Osteoblast (primary cell): Measurements from ENCODE around the gene TAF4. TPM values are rescaled to one million over a fixed set of nuclear protein-coding genes. Genes with fewer than 3 reads are reported as not detected.

Experiments
- DNase-seq: peaks from one replicate; pipeline ENCODE4 v3.0.0; 2011; ENCODE audit warnings: low spot score, mixed read lengths; ENCODE audit not compliant: insufficient read length; ENCODE audit errors: missing footprints
- H2AFZ ChIP-seq: 2 replicates; pipeline ENCODE4 v1.6.0; 2011; ENCODE audit warnings: mild to moderate bottlenecking, low read length
- H3K27ac ChIP-seq: 2 replicates; pipeline ENCODE4 v1.5.1; 2011; ENCODE audit warnings: mild to moderate bottlenecking, low read depth, low read length, moderate library complexity
- H3K27me3 ChIP-seq: 2 replicates; pipeline ENCODE4 v1.6.0; 2012; ENCODE audit warnings: mild to moderate bottlenecking, control low read depth, inconsistent platforms, low read length, moderate library complexity; ENCODE audit not compliant: insufficient read depth
- H3K36me3 ChIP-seq: 2 replicates; pipeline ENCODE4 v1.5.1; 2011; ENCODE audit warnings: mild to moderate bottlenecking, low read length, control low read depth, moderate library complexity; ENCODE audit not compliant: insufficient read depth
- H3K4me1 ChIP-seq: 2 replicates; pipeline ENCODE4 v1.5.1; 2011; ENCODE audit warnings: mild to moderate bottlenecking, low read length, control low read depth, moderate library complexity; ENCODE audit not compliant: insufficient read depth
- H3K4me2 ChIP-seq: 2 replicates; pipeline ENCODE4 v1.6.0; 2011; ENCODE audit warnings: mild to moderate bottlenecking, low read length; ENCODE audit not compliant: insufficient read depth
- H3K4me3 ChIP-seq: fragments of 200-600 bp; sonication (generic); 3 replicates; pipeline ENCODE4 v1.5.1; 2012; ENCODE audit warnings: mild to moderate bottlenecking, low read length, inconsistent platforms; ENCODE audit not compliant: insufficient read depth
- H3K79me2 ChIP-seq: 2 replicates; pipeline ENCODE4 v1.6.0; 2012; ENCODE audit warnings: mild to moderate bottlenecking, low read length, control low read depth, inconsistent platforms; ENCODE audit not compliant: insufficient read depth
- H3K9me3 ChIP-seq: 2 replicates; pipeline ENCODE4 v1.5.1; 2011; ENCODE audit warnings: low read depth, low read length, control low read depth
- H4K20me1 ChIP-seq: 2 replicates; pipeline ENCODE4 v1.6.0; 2012; ENCODE audit warnings: mild to moderate bottlenecking, low read length, control low read depth; ENCODE audit not compliant: insufficient read depth
- CTCF ChIP-seq: IDR thresholded peaks from 2 replicates; pipeline ENCODE4 v1.5.1; 2011; ENCODE audit warnings: mild to moderate bottlenecking, low read depth, low read length, moderate library complexity; ENCODE audit errors: extremely low read depth
- total RNA-seq: library from RNA; depleted of rRNA; stranded (reverse); fragments of >200 nt; gene quantifications from 2 replicates; pipeline ENCODE4 v1.2.3, GENCODE V29; 2012

The TAF4 gene
- total RNA-seq, 1 donor: 4.3 TPM

- Histone ChIP-seq H3K27me3 (no peaks in the 10 kb centered on the region), H3K4me2 (no peak overlapping the region), H2AFZ (no peak overlapping the region), H3K9me3 (no peaks in the 10 kb centered on the region), H3K27ac (no peak overlapping the region), H3K4me1 (no peaks in the 10 kb centered on the region), H3K79me2 (peaks cover 95% of the 10 kb centered on the region), H3K4me3 (no peak overlapping the region), H4K20me1 (peaks cover 37% of the 10 kb centered on the region), H3K36me3 (no peaks in the 10 kb centered on the region)
- DNase-seq: peak; percentile 57
- TF ChIP-seq CTCF: no peak
Observed at GRCh38 chr20:62049342-62050165, 16.1 kb downstream of the TAF4 start.

- H4K20me1 ChIP-seq: peaks cover 42% of the 10 kb centered on the region
- no peak overlapping the region for H3K4me2 ChIP-seq
- no peaks in the 10 kb centered on the region for H3K27me3 ChIP-seq
- no peak for TF ChIP-seq CTCF
- no peak for DNase-seq
- no peaks in the 10 kb centered on the region for H3K4me1 ChIP-seq
- H2AFZ ChIP-seq: no peak overlapping the region
- H3K27ac ChIP-seq: no peak overlapping the region
- H3K9me3 ChIP-seq: no peaks in the 10 kb centered on the region
- no peak overlapping the region for H3K4me3 ChIP-seq
- no peaks in the 10 kb centered on the region for H3K36me3 ChIP-seq
- H3K79me2 ChIP-seq: peaks cover 94% of the 10 kb centered on the region
Observed at GRCh38 chr20:62048821-62049291, 16.8 kb downstream of the TAF4 start.

- DNase-seq: peak; percentile 65
- no peak overlapping the region for H3K4me2 ChIP-seq
- H3K79me2 ChIP-seq: peaks cover 94% of the 10 kb centered on the region
- TF ChIP-seq CTCF: no peak
- H2AFZ ChIP-seq: no peak overlapping the region
- no peaks in the 10 kb centered on the region for H3K9me3 ChIP-seq
- H3K4me3 ChIP-seq: no peak overlapping the region
- peaks cover 3% of the 10 kb centered on the region for H3K4me1 ChIP-seq
- peaks cover 47% of the 10 kb centered on the region for H4K20me1 ChIP-seq
- no peak overlapping the region for H3K27ac ChIP-seq
- H3K36me3 ChIP-seq: no peaks in the 10 kb centered on the region
- H3K27me3 ChIP-seq: no peaks in the 10 kb centered on the region
Observed at GRCh38 chr20:62048346-62048761, 17.3 kb downstream of the TAF4 start.

- peaks cover 48% of the 10 kb centered on the region for H4K20me1 ChIP-seq
- H3K4me3 ChIP-seq: no peak overlapping the region
- H3K27me3 ChIP-seq: no peaks in the 10 kb centered on the region
- H3K27ac ChIP-seq: no peak overlapping the region
- H3K36me3 ChIP-seq: no peaks in the 10 kb centered on the region
- H3K4me1 ChIP-seq: peaks cover 4% of the 10 kb centered on the region
- peak; percentile 57 for DNase-seq
- H3K4me2 ChIP-seq: no peak overlapping the region
- no peak for TF ChIP-seq CTCF
- no peaks in the 10 kb centered on the region for H3K9me3 ChIP-seq
- H2AFZ ChIP-seq: no peak overlapping the region
- H3K79me2 ChIP-seq: peaks cover 90% of the 10 kb centered on the region
Observed at GRCh38 chr20:62047666-62048345, 17.9 kb downstream of the TAF4 start.
